Measurements from ENCODE around the gene RFK.

Gene RFK

DNA sequence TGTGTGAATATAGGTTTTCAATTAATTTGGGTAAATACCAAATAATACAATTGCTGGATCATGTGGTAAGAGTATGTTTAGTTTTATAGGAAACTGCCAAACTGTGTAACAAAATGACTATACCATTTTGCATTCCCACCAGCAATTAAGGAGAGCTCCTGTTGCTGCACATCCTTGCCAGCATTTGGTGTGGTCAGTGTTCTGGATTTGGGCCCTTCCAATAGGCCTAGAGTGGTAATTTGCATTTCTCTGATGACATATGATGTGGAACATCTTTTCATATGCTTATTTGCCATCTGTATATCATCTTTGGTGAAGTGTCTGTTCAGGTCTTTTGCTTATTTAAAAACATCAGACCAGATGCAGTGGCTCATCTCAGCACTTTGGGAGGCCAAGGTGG is 11.6 kb upstream of the RFK start:
- no peak for DNase-seq

DNA sequence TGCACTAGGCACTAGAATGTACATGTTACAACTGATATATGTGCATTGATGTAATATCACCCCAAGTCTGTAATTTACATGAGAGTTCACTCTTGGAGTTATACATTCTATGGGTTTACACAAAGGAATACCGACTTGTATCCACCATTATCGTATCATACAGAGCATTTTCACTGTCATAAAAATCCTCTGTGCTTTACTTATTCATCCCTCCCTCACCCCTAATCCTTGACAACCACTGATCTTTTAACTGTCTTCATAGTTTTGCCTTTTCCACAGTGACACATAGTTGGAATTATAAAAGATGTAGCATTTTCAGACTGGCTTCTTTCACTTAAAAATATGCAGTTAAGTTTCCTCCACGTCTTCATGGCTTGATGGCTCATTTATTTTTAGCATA is 11.1 kb upstream of the RFK start:
- no peak for DNase-seq

DNA sequence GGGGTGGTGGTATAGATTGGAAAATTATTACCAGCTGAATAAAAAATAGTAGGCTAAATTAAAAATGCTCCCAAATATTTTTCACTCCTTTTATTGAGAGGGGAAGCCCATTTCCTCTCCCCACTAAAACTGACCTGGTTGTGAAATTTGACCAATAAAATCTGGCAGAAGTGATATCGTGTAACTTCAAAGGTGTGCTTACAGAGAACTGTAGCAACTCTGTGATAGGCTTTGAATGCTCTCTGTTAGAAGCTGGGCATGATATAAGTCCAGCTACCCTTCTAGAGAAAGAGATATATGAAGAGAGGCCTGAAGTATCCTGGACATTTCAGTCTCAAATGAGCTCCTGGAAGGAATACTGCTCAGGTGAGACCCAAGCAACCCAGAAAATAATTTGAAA is 10.2 kb upstream of the RFK start:
- DNase-seq, result no peak

DNA sequence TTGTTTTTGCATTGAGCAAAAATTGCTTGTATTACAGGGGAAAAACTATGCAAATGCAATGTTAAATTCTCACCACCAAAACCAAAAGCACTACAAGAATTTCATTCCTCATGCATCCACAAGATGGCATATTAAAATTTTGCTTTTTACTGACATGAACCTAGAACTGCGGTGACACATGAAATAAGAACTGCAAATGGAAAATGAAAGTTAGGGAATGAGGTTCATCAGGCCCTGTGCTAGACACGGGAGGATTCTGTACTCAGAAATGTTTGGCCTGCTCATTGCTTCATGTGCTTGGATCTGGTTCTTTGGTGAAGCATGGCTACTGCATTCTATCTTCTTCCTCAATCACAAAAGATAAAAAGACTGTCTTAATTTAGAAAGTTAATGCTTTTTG is 9.1 kb upstream of the RFK start:
- peak; percentile 53 to 68 for DNase-seq

DNA sequence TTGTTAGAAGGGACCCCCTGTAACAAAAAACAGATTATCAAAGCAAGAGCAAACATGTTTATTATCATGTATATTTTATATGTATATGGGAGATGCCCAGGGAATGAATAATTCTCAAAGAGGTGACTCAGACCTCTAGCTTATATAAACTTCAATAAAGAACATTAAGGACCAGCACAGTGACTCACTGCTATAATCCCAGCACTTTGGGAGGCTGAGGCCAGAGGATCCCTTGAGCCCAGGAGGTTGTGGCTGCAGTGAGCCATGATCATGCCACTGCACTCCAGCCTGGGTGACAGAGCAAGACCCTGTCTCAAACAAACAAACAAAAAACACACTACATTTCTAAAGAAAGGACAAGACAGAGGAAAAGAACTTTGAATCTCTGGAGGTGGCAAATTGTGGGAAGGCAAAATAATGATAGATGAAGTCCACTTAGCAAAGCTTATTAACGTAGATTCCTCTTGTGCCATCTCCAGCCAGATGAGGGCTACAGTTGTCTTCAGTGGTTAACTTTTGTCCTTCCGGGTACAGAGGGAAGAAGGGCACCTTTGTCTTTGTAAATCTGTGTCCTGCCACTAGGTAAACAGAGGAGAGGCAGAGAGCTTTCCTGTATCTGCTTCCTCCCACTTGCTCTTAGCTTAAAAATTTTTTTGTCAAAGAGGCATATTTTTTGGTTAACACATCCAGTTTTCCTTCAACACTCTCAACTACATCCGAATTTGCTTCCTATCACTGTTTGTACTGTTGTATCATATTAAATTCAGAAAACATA is 7.5 kb upstream of the RFK start:
- DNase-seq, result no peak

DNA sequence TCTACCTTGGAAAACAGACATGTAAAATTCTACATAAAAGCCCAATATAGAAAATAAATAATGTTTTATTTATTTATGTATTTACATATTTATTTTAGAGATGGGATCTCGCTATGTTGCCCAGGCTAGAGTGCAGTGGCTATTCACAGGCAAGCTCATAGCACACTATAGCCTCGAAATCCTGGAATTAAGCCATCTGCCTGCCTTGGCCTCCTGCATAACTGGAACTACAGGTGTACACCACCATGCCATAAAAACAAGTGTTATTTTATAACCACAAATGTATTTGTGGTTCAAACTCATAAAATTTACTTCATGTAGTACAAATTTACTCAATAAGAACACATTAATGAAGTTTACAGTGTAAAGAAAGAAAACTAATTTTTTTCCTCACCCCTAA is 7.0 kb upstream of the RFK start:
- DNase-seq, result no peak

DNA sequence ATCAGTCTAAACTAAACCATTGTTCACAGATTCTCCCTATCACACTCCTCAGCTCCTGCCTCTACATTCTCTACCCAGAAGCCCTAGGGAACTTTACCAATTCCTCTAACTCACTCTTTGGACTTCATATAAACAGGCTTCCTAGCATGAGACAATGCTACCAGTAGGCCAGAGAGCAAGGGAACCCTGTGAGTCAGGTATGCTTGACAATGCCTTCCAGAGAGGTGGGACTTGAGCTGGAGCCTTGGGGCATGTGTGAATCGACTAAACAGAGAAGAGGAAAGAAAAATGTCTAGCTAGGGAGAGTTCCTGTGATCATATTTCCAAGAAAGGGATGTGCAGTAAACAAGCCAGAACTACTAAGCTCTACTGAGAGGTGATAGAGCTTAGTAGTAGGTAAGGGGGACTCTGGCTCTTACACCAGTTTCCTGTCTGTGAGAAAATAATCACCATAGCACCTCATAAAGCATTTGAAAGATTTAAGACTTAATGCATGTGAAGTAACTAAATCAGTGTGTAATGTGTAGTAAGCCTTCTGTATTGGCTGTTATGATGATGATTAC is 6.4 kb upstream of the RFK start:
- DNase-seq, result no peak

DNA sequence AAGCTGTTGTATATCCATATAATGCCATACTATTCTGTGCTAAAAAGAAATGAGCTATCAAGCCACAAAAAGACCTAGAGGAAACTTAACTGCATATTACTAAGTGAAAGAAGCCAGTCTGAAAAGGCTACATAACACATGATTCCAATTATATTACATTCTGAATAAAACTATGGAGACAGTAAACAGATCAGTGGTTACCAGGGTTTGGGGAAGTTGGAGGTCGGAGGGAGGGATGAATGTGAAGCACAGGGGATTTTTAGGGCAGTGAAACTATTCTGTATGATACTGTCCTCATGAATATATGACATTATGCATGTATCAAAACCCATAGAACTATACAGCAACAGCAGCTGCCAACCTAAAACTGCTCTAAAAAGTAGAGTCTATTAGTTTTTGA is 5.6 kb upstream of the RFK start:
- no peak for DNase-seq

DNA sequence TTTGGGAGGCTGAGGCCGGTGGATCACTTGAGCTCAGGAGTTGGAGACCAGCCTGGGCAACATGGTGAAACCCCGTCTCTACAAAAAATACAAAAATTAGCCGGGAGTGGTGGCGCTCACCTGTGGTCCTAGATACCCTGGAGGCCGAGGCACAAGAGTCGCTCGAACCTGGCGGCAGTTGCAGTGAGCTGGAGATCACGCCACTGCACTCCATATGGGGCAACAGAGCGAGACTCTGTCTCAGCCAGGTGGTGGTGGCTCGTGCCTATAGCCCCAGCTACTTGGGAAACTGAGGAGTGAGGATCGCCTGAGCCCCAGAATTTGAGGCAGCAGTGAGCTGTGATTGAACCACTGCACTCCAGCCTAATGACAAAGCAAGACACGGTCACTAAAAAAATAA is 2.4 kb upstream of the RFK start:
- DNase-seq, result no peak

DNA sequence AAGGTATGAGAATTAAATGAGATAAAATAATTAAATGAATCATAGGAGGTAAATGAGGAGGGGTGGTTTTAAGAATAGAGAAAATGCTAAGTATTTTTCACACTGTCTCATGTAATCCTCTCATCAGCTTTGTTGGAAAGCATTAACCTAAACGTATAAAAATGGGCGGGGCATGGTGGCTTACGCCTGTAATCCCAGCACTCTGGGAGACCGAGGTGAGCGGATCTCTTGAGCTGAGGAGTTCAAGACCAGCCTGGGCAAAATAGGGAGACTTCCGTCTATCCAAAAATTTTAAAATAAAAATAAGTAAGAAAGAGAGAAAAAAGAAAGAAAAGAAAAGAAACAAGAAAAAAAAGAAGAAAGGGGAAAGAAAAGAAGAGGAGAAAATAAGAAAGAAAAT is 1.9 kb upstream of the RFK start:
- no peak for DNase-seq

DNA sequence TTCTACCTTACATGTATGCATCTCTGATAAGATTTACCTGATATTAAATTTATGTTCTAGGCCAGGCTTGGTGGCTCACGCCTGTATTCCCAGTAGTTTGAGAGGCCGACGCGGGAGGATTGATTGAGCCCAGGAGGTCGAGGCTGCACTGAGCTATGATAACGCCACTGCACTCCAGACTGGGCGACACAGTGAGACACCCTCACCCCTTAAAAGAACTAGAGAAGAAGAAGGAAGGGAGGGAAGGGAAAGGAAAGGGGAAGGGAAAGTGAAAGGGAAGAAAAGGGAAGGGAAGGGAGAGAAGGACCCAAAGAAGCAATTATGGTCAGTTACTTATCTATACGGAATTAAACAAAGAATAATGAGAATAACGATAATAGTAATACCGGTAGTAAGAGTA is 1.2 kb upstream of the RFK start:
- DNase-seq, result peak in 1 of 2 donors; percentile 40

DNA sequence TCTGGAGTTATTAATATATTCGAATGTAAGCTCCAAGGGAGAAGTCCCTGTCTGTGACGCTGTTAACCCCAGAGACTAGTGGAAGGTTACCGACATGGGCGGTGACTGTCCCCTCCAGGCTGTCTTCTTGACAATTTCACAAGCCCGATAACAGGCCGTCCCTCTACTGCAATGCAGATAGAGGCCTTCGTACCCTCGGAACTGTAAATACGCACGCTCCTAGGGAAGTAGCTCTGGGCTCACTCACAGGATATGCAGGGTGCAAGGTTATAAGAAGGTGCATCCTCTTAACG is 680 bp upstream of the RFK start:
- peak; percentile 86 to 87 for DNase-seq

DNA sequence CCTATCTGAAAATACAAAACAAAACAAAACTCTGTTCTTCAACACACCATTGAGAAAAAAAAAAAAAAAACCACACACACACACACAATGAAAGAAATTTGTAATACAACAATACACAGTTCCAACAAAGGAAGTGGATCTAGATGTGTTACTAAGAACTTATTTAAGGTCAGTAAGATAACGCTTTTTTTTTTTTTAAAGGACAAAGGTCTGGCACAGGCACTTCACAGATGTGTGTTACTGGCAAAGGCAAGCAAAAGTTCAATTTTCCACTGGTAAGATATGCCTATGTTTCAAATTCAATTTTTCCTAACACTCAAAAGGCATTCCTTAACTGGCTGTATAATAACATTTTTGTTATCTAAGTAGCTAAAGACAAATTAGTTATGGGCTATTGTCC is 3.6 kb downstream of the RFK start:
- no peak for DNase-seq

DNA sequence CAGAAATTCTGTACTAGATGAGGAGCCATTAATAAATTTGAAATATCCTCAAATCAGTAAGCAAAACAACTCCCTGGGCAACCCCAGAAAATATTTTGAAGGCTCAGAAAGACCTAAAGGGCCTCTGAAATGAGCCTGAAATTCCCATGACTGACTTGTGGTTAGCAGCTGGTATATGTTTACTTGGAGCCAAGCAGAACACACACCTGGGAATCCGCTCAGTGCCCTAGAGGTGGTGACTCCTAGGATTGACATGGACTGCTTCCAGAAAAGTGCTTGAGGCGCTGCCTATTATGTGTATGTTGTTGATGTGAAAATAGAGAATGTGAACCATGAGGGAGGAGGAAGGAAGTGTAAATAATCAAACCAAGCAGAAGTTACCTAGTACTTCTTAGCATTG is 14.7 kb downstream of the RFK start:
- no peak for DNase-seq

DNA sequence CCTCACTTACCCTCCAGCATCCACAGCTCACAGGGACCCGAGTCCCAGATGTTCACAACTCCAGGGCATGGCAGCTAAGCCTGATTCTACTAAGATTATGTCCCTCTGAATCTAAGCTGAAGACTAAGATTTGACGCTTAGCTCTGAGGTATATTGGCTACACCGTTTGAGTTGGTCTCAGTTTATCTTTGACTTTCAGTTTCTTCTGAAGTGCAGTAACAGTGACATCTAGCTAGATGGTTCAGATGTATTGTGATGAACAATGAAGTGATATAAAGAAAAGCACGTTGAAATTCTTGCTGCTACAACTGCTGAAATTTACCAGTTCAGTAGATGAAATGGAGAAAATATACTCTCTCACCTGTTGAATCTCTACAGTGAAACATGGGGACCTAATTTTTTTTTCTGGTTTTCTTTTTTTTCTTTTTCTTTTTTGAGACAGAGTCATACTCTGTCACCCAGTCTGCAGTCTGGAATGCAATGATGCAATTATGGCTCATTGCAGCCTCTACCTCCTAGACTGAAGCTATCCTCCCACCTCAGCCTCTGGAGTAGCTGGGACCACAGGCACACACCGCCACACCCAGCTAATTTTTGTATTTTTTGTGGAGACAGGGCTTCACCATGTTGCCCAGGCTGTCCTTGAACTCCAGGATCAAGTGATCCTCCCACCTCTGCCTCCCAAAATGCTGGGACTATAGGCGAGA is 15.7 kb downstream of the RFK start:
- no peak for DNase-seq

DNA sequence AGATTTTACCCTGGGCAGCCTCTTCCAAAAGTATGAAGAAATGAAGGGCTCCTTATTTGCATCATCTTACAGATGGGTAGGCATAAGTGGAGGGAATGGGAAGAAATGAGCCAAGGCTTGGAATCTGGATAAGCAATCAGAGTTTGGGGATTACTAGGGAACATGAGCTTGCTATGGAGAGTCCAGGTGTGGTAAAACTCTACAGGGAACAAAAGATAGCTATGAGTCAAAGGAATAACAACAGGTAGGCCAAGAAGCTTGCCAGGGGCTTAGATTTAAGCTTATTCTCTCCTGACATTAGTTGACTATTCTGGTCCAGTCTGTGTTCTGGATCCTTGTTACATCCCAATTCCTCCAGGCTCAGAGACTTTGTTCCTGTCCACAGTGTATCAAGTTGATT is 16.4 kb downstream of the RFK start:
- DNase-seq, result no peak

DNA sequence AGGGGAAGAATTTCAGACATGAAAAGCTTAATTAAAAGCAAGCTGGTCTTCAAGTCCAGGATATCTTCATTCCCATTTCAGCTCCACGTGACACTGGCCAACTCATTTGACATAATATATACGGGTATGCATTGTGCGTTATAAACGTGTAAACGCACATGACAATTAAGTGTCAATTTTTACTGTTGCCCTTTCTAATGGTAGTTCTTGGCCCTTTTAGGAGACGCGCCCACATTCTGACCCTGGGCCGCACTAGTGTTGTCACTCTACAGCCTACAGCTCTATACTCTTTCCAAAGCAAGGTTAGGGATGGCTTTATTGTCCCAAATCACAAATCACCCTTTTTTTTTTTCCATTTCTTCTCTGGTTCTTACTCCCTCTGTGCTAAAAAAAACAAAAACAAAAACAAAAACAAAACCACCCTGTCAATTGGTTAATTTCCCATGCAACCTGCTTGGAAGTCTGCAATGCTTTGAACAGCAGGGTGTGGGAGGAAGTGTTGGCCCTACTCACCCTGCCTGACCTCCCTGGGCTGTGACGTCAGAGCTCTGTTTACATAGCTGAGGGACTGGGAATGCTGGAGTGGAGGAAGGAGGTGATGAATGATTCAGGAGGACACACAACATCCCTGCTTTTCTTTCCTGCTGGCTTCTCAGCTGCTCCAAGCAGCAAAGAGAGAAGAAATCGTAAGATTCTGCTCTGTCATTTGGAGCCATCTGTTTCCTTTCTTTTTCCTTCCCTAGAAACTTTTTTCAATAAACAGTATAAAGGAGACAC is 19.3 kb downstream of the RFK start:
- peak in 1 of 2 donors; percentile 41 for DNase-seq

DNA sequence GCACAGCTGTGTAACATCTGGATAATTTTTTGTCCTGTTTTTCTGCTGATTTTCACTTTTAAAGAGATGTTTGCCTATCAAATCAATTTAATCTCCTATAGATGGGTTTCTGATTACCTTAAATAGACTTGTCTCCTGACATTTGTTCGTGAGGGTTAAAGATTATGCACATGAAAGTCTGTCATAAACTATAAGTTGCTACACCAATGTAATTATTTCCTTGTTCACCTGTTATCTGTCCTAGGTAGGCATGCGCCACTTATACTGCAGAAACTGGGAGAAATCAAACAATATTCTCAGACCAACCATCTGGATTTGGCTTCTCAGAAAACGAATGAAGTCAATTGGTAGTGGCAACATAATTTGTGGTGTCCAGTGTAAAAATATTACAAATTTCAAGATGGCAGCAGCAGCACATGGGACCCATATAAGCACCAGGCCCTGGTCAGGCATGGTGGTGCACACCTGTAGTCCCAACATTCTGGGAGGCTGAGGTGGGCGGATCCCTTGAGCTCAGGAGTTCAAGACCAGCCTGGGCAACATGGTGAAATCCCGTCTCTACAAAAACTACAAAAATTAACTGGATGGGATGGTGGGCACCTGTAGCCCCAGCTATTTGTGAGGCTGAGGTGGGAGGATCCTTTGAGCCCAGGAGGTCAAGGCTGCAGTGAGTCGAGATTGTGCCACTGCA is 20.3 kb downstream of the RFK start:
- no peak for DNase-seq

DNA sequence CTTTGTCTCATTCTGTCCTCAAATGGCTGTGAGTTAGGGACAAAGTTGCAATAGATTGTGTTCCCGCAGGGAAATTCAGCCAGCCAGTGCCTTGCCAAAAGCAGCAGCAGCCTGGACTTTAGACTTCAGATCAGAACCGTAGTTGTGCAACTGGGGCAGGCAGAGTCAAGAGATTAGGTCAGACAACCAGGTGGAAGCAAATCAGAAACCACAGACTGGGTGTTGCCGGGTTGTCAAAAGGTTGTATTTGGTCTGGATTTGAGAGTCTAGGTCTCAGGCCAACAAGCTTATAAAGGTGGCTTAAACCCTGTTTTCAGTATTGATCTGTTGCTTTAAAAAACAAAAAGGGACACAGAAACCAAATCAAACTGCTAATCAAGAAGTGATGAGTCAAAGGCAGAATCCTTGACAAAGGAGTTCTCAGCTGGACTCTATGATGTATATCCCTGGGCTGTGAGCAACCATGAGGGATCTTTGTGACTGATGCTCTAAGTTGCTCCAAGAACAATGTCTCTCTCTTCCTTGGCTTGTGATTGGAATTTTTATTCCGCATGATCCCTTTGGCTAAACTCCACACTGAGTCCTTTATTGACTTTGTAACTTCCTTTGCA is 20.9 kb downstream of the RFK start:
- no peak for DNase-seq

DNA sequence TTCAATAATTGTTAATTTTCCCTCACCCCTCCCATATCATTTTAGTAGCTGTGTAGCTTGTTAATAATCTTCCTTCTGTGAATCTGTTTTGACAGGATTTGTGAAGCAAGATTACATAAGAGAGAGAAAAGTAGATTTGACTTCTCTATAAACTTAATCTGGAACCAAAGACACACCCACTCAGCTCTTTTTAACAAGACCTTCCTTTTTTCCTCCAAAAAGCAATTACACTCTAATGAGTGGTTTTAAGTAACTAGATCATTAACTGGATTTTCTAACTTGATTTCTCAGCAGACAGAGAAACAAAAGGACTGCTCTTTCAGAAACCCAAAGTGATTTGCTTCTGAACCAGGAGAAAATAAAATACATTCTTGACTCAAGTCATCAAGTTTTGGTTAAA is 21.9 kb downstream of the RFK start:
- peak; percentile 14 to 53 for DNase-seq

DNA sequence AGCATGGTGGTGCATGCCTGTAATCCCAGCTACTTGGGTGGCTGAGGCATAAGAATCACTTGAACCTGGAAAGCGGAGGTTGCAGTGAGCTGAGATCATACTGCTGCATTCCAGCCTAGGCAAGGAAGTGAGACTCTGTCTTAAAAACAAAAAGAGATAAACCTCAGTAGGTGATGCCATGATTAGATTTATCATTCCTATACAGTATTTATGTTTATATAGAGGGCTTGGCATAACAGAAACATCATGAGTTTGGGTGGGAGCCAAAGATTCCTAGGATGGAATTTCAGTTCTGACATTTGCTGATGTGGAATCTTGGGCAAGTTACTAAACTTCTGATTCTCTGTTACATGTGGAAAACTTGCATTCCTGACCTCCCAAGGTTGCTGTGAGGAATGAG is 22.3 kb downstream of the RFK start:
- no peak for DNase-seq

DNA sequence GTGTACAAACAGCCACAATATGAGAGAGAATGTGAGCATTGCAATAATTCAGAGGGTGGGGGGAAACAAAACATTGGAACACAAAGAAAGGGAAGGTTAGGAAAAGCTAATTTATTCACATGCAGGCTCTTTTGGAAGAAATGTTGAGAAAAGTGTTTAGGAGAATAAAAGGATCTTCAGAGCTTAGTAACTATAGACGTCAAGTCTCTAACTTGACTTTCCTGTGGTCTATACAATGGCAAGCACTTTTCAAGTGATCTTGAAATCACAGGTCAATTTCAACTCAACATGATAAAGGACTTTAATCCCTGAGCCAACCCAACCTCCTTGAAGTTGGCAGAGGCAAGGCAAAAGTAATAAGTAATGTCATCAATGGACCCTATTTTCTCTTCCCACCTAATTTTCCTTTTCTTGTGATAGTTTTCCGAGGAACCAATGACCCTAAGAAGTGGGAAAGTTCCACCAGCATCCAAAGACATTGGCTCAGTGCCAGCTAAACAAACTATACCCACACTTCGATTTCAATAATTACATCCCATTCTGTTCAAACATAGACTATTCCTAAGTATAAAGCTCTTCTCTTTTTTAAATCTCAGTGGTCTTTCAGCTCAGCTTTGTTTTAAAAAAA is 23.7 kb downstream of the RFK start:
- no peak for DNase-seq

Measured in inflammatory macrophage (primary cell).